Adipocyte (in vitro differentiated cells): Measurements from ENCODE around the gene WDFY1.
"Not testable (repeated sequence)": the region's sequence is repeated elsewhere in the genome, so short reads cannot be mapped to it uniquely, and the experiment has no call there.

ENCODE experiments used
- DNase-seq: peaks from one replicate; pipeline ENCODE4 v3.0.0-alpha.2; 2015; ENCODE audit warnings: low read depth
- H3K27me3 ChIP-seq: replicated peaks from 2 replicates; pipeline ENCODE4 v1.7.0; 2013; ENCODE audit warnings: mild to moderate bottlenecking, low read length, moderate library complexity; ENCODE audit not compliant: control insufficient read depth, insufficient read depth
- H3K36me3 ChIP-seq: 2 replicates; pipeline ENCODE4 v1.7.0; 2013; ENCODE audit warnings: low read length, mild to moderate bottlenecking, moderate library complexity; ENCODE audit not compliant: control insufficient read depth, insufficient read depth, severe bottlenecking
- H3K4me1 ChIP-seq: 2 replicates; pipeline ENCODE4 v1.7.0; 2013; ENCODE audit warnings: mild to moderate bottlenecking, low read length, moderate library complexity; ENCODE audit not compliant: control insufficient read depth, insufficient read depth
- H3K4me3 ChIP-seq: 2 replicates; pipeline ENCODE4 v1.7.0; 2013; ENCODE audit warnings: mild to moderate bottlenecking, low read length, moderate library complexity
- H3K9ac ChIP-seq: 2 replicates; pipeline ENCODE4 v1.7.0; 2013; ENCODE audit warnings: mild to moderate bottlenecking, low read length, moderate library complexity
- H3K9me3 ChIP-seq: 2 replicates; pipeline ENCODE4 v1.7.0; 2013; ENCODE audit warnings: mild to moderate bottlenecking, low read length, moderate library complexity; ENCODE audit not compliant: control insufficient read depth

The WDFY1 gene

GRCh38 chr2:223939438-223939837 is 5.7 kb downstream of the WDFY1 start:
- H3K9me3 ChIP-seq, H3K9ac ChIP-seq, H3K4me3 ChIP-seq, H3K36me3 ChIP-seq, H3K27me3 ChIP-seq, DNase-seq: not testable (repeated sequence)
- peaks cover 51% of the 10 kb centered on the region for H3K4me1 ChIP-seq

GRCh38 chr2:223937535-223937934 is 7.6 kb downstream of the WDFY1 start:
- Histone ChIP-seq H3K9me3 (no peaks in the 10 kb centered on the region), H3K4me1 (peaks cover 64% of the 10 kb centered on the region), H3K9ac (no peak overlapping the region), H3K4me3 (no peak overlapping the region), H3K27me3 (no peaks in the 10 kb centered on the region), H3K36me3 (peaks cover 4% of the 10 kb centered on the region)
- DNase-seq = no peak

GRCh38 chr2:223936862-223937326 is 8.2 kb downstream of the WDFY1 start:
- Histone ChIP-seq H3K36me3 (peaks cover 4% of the 10 kb centered on the region), H3K27me3 (no peaks in the 10 kb centered on the region), H3K9me3 (no peaks in the 10 kb centered on the region), H3K4me3 (no peak overlapping the region), H3K9ac (peak overlapping the region; percentile 10), H3K4me1 (peaks cover 65% of the 10 kb centered on the region)
- no peak for DNase-seq

- Histone ChIP-seq H3K9me3 (no peaks in the 10 kb centered on the region), H3K4me1 (peaks cover 60% of the 10 kb centered on the region), H3K9ac (no peak overlapping the region), H3K36me3 (peaks cover 4% of the 10 kb centered on the region), H3K27me3 (no peaks in the 10 kb centered on the region), H3K4me3 (no peak overlapping the region)
- no peak for DNase-seq
These were observed 9.5 kb downstream of the WDFY1 start for GRCh38 chr2:223935459-223936125.

- Histone ChIP-seq H3K27me3 (no peaks in the 10 kb centered on the region), H3K4me3 (no peak overlapping the region), H3K9ac (no peak overlapping the region), H3K9me3 (no peaks in the 10 kb centered on the region), H3K36me3 (peaks cover 4% of the 10 kb centered on the region), H3K4me1 (peaks cover 67% of the 10 kb centered on the region)
- DNase-seq = no peak
These were observed 10.3 kb downstream of the WDFY1 start for GRCh38 chr2:223934870-223935269.

DNA sequence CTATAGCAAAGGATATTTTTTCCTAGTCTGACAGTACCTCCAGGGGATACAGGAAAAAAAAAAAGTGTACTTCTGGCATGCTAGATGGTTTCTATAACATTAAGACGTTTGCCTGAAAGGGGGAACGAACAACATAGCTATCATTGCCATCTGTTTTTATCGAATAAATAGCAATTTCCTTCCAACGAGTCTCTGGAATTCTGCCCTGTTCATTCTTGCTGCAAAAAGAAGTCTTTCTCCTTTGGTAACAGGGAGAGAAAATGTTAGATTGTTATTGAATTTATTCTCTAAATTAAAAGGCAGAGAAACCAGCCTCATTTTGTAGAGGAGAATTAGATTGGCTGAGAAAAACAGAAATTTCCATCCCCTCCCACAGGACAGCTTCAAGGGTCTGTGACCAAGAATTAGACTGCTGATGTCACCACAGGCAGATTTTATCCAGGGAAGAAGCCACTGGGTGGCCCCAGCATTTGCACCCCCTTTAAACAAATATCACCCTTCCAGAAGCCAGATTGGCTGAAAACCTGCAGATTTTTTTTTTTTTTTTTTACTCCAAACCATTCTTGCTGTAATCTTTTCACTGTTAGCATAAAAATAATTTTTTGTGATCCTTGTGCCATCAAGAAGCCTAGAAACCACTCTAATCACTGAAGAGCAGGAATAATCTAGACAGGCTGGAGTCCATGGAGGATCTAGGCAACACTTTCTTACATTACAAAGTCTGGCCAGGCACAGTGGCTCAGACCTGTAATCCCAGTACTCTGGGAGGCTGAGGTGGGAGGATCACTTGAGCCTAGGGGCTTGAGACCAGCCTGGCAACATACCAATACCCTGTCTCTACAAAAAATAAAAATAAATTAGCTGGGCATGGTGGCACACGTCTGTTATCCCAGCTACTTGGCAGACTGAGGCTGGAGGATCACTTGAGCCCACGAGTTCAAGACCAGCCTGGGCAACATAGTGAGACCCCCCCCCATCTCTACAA is 12.0 kb downstream of the WDFY1 start:
- DNase-seq = no peak
- no peaks in the 10 kb centered on the region for H3K36me3 ChIP-seq
- no peaks in the 10 kb centered on the region for H3K9me3 ChIP-seq
- H3K4me1 ChIP-seq = peaks cover 63% of the 10 kb centered on the region
- peak overlapping the region; percentile 10 for H3K9ac ChIP-seq
- H3K27me3 ChIP-seq = no peaks in the 10 kb centered on the region
- no peak overlapping the region for H3K4me3 ChIP-seq

- H3K27me3 ChIP-seq = no peaks in the 10 kb centered on the region
- no peak overlapping the region for H3K9ac ChIP-seq
- H3K9me3 ChIP-seq = peaks cover 7% of the 10 kb centered on the region
- H3K4me1 ChIP-seq = peaks cover 40% of the 10 kb centered on the region
- no peak overlapping the region for H3K4me3 ChIP-seq
- DNase-seq = no peak
- no peaks in the 10 kb centered on the region for H3K36me3 ChIP-seq
These were observed 14.8 kb downstream of the WDFY1 start for GRCh38 chr2:223930103-223930976.

DNA sequence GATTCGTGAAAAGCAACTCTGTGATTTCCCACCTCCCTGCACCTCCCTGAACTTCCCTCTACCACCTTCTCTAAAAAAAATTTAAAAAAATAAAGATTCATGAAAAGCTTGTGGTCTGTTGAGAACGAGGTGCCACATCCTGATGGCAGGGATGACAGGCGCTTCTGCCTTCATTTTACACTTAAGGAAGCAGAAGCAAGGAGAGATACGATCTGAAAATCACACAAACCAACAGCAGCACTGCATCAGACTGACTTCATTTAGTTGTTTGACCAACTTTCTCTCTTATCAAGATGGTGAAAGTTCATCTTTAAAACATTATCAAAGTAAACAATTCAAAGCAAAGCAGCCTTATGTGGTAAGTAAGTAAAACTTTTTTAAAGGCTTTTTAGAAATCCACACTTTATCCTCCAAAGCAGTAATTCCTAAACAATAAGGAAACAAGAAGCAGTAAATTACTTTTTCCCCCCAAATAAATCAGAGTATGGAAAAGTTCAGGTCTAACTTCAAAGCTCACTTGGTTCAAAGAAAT is 15.5 kb downstream of the WDFY1 start:
- DNase-seq = no peak
- Histone ChIP-seq H3K9me3 (peaks cover 7% of the 10 kb centered on the region), H3K4me3 (no peak overlapping the region), H3K9ac (no peak overlapping the region), H3K4me1 (peaks cover 43% of the 10 kb centered on the region), H3K27me3 (no peaks in the 10 kb centered on the region), H3K36me3 (no peaks in the 10 kb centered on the region)

DNA sequence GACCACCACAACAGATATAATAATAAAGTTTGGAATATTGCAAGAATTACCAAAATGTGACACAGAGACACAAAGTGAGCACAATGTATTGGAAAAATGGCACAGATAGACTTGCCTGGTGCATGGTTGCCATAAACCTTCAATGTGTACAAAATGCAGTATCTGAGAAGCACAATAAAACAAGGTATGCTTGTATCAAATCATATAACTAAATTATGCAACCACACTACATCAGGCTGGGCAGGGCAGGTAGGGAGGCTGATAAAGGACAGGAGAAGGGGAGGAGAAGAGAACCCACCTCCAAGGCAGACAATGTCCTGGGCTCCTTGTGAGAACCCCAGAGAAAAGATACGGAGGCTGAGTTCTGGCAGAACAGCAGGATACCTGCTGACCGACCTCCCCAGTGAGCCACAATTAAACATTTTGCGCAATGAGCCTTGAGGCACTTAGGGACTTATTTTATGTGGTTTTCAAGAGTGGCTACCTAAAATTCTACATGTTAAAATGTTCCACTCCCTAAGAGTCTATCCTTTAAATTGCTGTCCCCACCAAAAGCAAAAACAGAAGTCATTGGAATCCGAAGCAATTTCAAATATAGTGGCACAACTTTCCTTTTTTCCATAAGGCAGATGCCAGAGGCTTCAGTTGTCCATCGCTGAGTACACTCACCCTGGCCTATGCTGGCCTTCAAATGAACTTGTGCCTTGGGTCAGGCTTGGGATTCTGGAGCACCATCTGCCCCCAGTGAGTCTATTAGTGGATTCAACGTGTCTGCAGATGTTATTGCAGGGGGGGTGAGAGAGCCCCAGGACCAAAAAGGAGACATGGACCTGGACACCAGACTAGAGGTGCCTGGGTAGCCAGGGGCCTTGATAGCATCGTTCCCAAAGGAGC is 16.8 kb downstream of the WDFY1 start:
- Histone ChIP-seq H3K4me1 (peaks cover 34% of the 10 kb centered on the region), H3K36me3 (no peaks in the 10 kb centered on the region), H3K9ac (no peak overlapping the region), H3K27me3 (no peaks in the 10 kb centered on the region), H3K4me3 (no peak overlapping the region), H3K9me3 (peaks cover 7% of the 10 kb centered on the region)
- no peak for DNase-seq

- H3K9me3 ChIP-seq = peaks cover 7% of the 10 kb centered on the region
- H3K36me3 ChIP-seq = peaks cover 3% of the 10 kb centered on the region
- DNase-seq = peak; percentile 70
- H3K4me3 ChIP-seq = no peak overlapping the region
- H3K27me3 ChIP-seq = no peaks in the 10 kb centered on the region
- H3K9ac ChIP-seq = no peak overlapping the region
- H3K4me1 ChIP-seq = peaks cover 26% of the 10 kb centered on the region
These were observed 20.0 kb downstream of the WDFY1 start for GRCh38 chr2:223925106-223925505.
